ENCODE measurements around the gene SFXN4. TPM values are rescaled to one million over a fixed set of nuclear protein-coding genes. Genes with fewer than 3 reads are reported as not detected.

Gene SFXN4
- total and polyA plus RNA-seq, 2 of the 13 experiments (the other 11 are each of a cell fraction or from before 2014, with no cell fraction given), result 47.7 to 64.9 TPM

GRCh38 chr10:119206603-119207365 lies 41.3 kb upstream of the SFXN4 start (continued):
- TF ChIP-seq ZBTB49 (CRISPR knock-in tag; IDR thresholded peaks at IDR 0.05; ENCODE audit: borderline replicate concordance) (no peak), ZNF766 (CRISPR knock-in tag; IDR thresholded peaks at IDR 0.05; ENCODE audit: borderline replicate concordance) (peak; percentile 23; the same call in 1 of the 2 replicates), GLI4 (CRISPR knock-in tag; IDR thresholded peaks at IDR 0.05; ENCODE audit: borderline replicate concordance) (no peak), IKZF4 (CRISPR knock-in tag; IDR thresholded peaks at IDR 0.05; ENCODE audit: borderline replicate concordance, low read depth, not compliant biosample characterization) (peak; percentile 63), ZNF180 (CRISPR knock-in tag; IDR thresholded peaks at IDR 0.05; ENCODE audit: borderline replicate concordance, low read depth) (no peak), MYNN (CRISPR knock-in tag; IDR thresholded peaks at IDR 0.05; ENCODE audit: low read depth) (peak; percentile 72; the same call in 1 of the 2 replicates), ATF7-NPFF (CRISPR knock-in tag; IDR thresholded peaks at IDR 0.05; ENCODE audit: low read depth) (0 out of 2 replicates have a peak, but pooled peaks have one; percentile 17), ZSCAN20 (CRISPR knock-in tag; IDR thresholded peaks at IDR 0.05; ENCODE audit: borderline replicate concordance) (peak; percentile 58; the same call in 1 of the 2 replicates), SOX6 (IDR thresholded peaks at IDR 0.05) (no peak), SOX6 (CRISPR knock-in tag; IDR thresholded peaks at IDR 0.05) (peak; percentile 15; the same call in 1 of the 2 replicates), MAZ (IDR thresholded peaks at IDR 0.05; ENCODE audit: borderline replicate concordance, low read depth, low read length) (0 out of 2 replicates have a peak, but pooled peaks have one; percentile 26), MAZ (CRISPR knock-in tag; IDR thresholded peaks at IDR 0.05; ENCODE audit: low read depth) (no peak; the same call in 1 of the 2 replicates), TAF1 (CRISPR knock-in tag; IDR thresholded peaks at IDR 0.05) (peak; percentile 31; the same call in 1 of the 2 replicates), NFKB2 (CRISPR knock-in tag; IDR thresholded peaks at IDR 0.05; ENCODE audit: borderline replicate concordance) (0 out of 2 replicates have a peak, but pooled peaks have one; percentile 11), ZNF274 (CRISPR knock-in tag; IDR thresholded peaks at IDR 0.05) (no peak; the same call in 1 of the 2 replicates)
- TF ChIP-seq, protein P1, sequence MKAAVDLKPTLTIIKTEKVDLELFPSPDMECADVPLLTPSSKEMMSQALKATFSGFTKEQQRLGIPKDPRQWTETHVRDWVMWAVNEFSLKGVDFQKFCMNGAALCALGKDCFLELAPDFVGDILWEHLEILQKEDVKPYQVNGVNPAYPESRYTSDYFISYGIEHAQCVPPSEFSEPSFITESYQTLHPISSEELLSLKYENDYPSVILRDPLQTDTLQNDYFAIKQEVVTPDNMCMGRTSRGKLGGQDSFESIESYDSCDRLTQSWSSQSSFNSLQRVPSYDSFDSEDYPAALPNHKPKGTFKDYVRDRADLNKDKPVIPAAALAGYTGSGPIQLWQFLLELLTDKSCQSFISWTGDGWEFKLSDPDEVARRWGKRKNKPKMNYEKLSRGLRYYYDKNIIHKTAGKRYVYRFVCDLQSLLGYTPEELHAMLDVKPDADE (CRISPR knock-in tag; IDR thresholded peaks at IDR 0.05), result no peak
- TF ChIP-seq, protein P2, sequence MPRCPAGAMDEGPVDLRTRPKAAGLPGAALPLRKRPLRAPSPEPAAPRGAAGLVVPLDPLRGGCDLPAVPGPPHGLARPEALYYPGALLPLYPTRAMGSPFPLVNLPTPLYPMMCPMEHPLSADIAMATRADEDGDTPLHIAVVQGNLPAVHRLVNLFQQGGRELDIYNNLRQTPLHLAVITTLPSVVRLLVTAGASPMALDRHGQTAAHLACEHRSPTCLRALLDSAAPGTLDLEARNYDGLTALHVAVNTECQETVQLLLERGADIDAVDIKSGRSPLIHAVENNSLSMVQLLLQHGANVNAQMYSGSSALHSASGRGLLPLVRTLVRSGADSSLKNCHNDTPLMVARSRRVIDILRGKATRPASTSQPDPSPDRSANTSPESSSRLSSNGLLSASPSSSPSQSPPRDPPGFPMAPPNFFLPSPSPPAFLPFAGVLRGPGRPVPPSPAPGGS (CRISPR knock-in tag; IDR thresholded peaks at IDR 0.05), result peak; percentile 47; the same call in 1 of the 2 replicates
- TF ChIP-seq, protein P3, sequence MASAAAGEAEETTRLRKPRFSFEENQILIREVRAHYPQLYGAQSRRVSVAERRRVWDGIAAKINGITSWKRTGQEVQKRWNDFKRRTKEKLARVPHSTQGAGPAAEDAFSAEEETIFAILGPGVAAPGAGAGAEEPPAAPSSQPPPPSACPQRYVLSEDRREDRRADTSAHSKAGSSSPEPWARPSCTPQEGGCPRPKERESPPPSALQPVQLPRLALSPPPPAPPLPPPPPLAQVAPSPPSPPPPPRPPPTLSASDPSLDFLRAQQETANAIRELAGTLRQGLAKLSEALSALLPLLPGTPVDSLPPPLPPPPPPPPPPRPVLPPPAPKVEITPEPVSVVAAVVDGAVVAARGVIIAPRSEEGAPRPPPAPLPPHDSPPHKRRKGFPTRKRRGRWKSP (CRISPR knock-in tag; IDR thresholded peaks at IDR 0.05), result peak; percentile 14; the same call in 1 of the 2 replicates
